GM19193 (cell line): Measurements from ENCODE around the gene ITIH5.

Source experiments
- POLR2A ChIP-seq: IDR thresholded peaks from 4 replicates; pipeline ENCODE4 v1.6.1; 2011; ENCODE audit not compliant: insufficient read depth, insufficient read length; ENCODE audit errors: extremely low read depth

ITIH5 gene

DNA sequence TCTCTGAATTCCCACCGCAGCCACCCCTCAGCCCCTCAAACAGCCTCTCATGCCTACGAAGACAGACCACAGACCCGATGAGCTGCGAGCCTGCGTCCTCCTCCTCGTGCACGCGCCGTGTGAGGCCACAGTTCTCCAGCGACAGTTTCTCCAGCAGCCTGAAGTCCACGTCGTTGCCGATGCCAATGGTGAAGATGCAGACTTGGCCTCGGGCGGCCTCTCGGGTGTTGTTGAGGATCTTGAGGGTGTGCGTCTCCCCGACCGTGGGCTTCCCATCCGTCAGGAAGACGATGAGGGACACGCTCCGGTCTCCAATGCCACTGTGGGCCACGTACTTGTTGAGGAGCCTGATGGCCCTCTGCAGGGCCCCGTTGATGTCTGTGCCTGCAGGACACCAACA is 87.1 kb downstream of the ITIH5 start:
- TF ChIP-seq POLR2A, result no peak

DNA sequence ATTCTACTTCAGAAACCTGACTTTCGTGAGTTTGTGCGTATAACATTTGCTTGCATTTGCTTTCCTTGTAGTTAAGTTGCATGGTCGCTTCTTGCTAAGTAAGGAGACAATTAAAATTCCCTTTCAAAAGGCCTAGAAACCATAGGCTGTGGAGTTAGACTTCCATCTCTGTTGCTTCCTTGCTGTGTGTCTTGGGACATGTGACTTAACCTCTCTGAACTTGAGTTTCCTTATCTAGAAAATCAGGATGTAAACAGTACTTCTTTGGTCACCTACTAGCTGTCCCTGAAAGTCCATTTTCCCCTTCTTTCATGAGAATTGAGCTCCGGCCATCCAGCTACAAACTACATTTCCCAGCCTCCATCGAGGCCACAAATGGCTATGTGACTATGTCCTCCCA is 89.2 kb downstream of the ITIH5 start:
- TF ChIP-seq POLR2A, result no peak

DNA sequence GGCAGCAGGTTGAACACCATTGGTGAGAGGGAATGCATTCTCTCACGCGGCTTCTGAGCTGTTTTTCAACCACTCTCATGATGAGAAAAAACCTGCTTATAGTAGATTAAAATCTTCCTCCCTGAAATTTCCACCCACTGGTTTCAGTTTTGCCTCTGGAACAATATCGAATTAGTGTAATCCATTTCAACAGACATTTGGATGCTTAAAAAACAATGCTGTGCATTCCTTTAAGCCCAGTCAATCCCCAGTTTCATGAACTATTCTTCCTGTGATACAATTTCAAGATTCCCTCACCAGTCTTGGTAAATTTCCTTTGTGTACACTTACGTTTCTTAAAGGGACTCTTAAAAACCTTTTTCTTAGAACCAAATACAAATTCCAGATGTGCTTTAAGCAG is 89.6 kb downstream of the ITIH5 start:
- TF ChIP-seq POLR2A, result no peak

DNA sequence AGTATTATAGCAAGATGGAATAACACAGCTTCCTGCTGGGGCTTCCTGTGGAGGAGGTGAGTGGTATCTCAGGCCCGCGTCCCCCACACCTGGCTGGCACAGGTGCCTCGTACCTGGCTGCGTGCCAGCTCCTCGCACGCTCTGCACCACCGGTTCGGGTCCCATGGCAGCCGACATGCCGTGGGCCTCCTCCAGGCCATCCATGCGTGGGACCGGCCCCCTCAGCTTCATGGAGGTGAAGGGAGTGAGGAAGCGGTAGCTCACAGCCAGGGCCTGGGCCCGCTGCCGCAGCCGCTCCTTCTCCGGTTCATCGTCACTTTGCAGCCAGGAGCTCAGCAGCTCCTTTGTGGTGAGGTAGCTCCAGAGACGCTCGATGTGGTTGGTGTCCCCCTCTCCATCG is 90.4 kb downstream of the ITIH5 start:
- TF ChIP-seq POLR2A, result no peak

DNA sequence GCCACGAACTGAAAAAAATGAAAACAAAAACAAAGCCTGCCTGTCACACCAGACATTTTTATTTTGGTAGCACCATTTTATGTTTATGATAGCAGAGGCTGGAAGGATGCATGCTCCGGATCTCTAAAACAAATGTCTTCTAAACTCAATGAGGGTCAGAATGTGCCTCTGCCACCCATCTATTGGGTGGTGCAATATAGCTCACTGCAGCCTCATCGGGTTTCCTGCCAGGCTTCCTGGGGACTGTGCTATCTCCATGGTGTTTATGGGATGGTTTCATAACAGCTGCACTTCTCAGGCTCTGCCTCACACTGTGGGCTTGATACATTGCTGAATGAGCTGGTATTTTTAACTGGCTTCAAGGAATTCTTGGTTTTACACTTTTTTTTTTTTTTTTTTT is 94.4 kb downstream of the ITIH5 start:
- no peak for TF ChIP-seq POLR2A

DNA sequence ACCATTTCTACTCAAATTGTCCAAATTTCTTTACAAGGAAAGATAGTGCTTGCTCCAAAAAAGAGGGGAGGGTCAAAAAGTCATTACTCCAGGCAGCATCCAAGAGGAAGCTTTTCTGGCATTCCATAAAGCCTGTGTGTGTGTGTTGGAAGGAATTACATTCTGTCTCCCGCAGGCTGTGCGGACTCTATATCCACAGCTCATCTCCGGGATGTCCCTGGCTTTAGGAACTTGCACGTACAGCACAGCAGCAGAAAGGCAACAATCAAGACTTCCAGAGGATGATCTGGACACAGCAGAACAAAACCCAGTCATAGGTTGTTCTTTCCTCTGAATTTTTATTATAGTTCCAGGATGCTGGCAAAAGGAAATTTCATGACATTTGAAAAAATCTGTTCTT is 94.8 kb downstream of the ITIH5 start:
- no peak for TF ChIP-seq POLR2A

DNA sequence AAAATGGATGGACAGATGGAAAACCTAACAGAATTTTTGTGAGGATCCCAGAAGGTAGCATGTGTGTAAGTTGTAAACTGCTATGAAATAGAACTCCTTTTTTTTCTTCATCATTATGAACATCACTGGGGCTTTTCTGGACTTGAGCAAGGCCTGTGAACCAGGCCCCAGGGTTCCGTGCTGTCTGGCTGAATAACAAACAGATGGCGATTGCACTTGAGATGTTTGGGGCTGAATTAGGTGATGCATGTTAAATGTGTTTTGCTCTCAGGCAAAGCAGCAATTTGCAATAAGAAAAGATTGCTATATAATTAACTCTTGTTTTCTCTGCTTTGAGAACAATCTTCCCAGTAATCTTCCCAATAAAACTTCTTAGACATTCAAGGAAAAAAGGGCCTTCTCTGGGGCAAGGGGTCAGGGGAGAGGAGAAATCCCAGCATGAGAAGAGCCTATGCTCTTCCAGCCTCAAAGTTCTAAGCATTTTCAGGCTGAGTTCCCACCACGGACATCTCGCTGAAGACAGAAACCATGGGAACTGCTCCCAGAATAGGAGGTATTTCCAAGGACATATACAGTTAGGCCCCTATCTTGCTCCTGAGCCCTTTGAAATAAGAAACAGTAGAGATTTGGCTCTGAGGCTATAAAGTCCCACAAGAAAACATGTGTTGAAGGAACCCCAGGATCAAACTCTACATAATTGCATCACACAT is 98.7 kb downstream of the ITIH5 start:
- no peak for TF ChIP-seq POLR2A

DNA sequence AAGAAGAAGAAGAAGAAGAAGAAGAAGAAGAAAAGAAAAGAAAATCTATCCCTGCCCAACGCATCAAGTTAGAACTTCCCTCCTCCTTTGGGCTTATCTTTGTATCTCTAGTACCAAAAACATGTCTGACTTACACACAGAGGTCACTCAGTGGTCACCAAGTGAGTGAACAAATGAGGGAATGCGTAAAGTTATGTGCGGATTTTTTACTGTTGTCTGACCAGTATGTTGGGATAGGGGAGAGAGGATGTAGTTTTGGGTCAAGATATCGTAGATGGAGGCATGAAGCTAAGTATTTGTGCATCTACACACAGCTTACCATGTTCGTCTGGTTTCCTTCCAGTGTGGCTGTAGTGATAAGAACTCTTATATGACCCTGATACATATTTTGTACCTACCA is 99.9 kb downstream of the ITIH5 start:
- TF ChIP-seq POLR2A, result no peak

DNA sequence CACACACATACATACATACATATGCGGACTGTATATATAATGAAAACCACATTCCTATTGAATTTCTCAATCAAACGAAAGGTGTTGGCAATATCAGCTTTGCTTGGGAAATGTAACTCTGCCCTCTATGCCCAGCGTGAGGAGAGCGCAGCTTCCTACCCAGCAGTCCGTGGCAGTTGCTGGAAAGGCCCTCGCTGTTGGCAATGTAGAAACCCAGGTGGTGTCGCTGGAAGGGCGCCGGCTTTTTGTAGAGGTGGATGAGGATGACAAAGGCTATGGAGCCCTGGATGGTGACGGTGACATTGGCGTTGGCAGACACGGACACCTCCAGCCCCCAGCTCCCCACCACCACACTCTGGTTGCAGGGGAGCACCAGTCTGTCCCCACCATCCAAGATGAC is 100.9 kb downstream of the ITIH5 start:
- TF ChIP-seq POLR2A, result no peak

DNA sequence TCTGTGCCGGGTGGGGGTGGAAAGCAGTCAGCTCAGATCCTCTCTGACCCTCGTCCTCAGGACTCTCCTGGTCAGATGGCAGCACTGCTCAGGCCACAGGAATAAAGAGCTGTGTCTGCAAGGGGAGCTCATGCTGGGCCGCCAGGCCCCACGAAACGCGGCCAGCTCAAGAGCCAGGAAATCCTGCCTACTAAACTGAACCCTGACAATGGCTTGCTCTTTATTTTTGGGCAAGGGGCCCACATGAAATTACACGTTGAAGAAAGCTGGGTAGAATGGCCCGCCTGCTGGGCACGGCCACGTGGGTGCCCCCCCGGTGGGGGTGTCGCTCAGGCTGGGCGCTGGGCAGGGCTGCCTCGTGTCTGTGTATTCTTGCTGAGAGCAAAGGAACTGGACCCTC is 103.0 kb downstream of the ITIH5 start:
- no peak for TF ChIP-seq POLR2A

DNA sequence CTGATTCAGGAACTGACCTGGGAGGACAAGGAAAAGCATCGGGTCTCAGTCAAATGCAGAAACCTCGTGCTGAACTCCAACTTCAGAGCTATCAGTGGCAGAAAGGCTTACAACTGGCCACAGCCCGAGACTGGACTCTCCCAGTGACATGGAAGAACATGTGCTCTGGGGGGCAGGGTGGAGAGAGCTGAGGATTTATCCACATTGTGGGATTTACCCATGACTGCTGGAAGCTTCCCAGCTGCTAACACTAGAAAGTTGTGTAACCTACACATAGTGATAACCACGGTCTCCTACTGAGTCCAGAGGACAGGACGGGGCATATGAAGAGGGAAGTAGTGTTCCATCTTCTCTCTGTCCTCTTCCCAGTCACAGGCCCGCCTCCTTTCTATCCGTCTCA is 103.4 kb downstream of the ITIH5 start:
- no peak for TF ChIP-seq POLR2A

DNA sequence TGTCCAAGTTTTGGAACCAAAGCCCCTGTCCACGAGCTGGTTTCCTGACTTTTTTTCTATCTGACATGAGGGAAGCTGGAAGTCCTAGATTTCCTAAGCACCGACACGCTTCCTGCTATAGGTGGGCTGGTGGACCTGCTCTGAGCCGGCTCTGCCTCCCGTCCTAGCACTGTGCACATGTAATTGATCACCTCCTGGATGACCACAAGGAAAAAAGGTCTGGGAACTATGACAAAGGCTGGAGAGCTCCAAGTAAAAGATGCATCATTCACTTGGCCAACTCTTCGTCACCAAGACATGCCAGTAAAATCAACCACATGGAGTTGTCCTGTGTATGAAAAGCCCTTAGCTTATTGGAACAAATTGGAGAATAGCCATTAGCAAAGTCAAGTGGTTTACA is 104.8 kb downstream of the ITIH5 start:
- TF ChIP-seq POLR2A, result no peak

DNA sequence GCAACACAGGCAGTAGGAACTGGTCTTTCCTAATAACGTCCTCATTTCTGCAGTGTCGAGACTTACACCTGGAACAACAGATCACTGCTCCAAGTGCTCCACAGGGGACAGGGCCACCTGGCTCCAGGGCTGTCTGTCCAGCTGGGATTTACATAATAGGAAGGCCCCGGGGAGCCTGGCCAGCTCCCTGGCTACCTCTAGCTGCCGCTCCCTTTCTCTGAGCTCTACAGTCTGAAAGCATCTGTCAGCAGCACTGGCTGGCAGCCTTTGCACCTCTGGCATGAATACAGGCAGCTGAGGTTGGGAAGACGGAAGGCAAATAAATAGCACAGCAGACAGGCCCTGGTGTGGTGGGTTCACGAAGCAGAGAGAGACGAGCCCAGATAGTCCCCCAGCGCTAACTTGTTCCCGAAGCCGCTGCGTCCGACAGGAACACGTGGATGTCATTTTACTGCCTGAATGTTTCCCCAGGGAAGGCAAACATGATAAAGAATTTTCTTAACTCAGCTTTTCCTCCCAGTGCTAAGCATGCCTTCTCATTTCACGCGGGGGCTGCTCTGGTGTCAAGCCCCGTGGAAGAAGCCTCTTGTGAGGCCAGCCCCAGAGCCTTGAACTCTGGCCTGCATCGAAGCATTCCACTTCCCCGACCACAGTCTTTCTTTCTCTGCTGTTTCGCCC is 105.4 kb downstream of the ITIH5 start:
- no peak for TF ChIP-seq POLR2A

DNA sequence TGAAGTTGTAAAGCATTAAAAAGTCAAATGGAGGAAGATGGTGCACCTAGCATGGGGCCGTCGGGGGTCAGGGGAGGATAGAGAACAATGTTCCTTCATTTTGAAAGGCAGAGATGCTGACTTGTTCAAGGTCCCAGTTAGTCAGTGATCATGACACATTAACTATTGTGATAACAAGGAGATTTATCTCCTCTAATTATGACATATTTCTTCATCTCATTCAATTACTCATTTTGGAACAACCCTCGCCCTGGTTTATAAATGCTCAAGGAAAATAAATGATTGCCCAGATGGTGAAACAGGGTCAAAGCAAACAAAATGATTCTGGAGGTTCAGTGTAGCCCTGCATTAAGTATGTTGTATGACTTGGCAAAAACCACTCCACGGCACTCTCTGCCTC is 106.2 kb downstream of the ITIH5 start:
- TF ChIP-seq POLR2A, result no peak

DNA sequence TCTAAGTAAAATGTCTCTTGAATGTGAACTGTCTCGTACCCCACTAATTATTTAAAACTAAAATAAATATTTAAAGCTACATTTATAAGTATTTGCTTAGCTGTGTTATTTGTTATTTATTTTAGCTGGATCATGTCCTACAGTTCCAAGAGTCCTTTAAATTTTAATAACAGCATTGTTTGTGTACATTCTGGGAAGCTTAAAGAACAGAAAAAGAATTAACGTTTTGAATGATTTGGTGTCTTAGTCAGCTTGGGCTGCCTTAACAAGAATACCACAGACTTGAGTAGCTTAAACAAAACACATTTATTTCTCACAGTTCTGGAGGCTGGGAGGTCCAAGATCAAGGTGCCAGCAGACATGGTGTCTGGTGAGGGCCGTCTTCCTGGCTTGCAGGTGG is 107.4 kb downstream of the ITIH5 start:
- no peak for TF ChIP-seq POLR2A

DNA sequence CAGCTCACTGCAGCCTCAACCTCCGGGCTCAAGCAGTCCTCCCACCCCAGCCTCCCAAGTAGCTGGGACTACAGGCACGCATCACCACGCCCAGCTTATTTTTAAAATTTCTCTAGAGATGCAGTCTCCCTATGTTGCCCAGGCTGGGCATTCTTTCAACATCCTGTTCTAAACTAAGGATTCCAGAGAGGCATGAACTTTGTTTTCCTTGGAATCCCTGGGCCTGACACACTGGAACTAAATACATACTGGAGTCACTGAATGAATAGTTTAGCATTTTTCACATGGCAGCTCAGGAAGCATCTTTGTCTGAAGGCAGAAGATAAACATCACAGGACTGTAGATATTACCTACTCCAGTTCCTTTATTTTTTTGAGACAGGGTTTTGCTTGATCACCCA is 108.7 kb downstream of the ITIH5 start:
- TF ChIP-seq POLR2A, result no peak
